CD4-positive, CD25-positive, alpha-beta regulatory T cell (primary cell): ENCODE data around the gene B9D2. TPM values are rescaled to one million over a fixed set of nuclear protein-coding genes. Genes with fewer than 3 reads are reported as not detected.
A peak's percentile ranks its signal among the peaks of the same experiment; 100 is the strongest.
"Not testable (repeated sequence)": the region's sequence is repeated elsewhere in the genome, so short reads cannot be mapped to it uniquely, and the experiment has no call there.

Source experiments
- ATAC-seq, 2 donors: fragments of 150-1000 bp; cut with Tn5 transposase; one replicate each; pipeline ENCODE4 v1.10.0; 2021; ENCODE audit warnings: low read depth in 2 of 2, moderate number of reproducible peaks in 2 of 2, moderate library complexity in 1 of 2
- DNase-seq, 3 donors: peaks; one replicate each; pipeline versions ENCODE4 v3.0.0 to v3.0.0-alpha.2; 2012 to 2022; ENCODE audit warnings: mixed read lengths in 1 of 3
- H3K27ac ChIP-seq: one replicate; pipeline ENCODE4 v1.7.0; 2013; ENCODE audit warnings: mild to moderate bottlenecking, low read length; ENCODE audit not compliant: insufficient read depth, poor library complexity, severe bottlenecking
- H3K27me3 ChIP-seq: one replicate; pipeline ENCODE4 v1.7.0; 2013; ENCODE audit warnings: low read length; ENCODE audit not compliant: control insufficient read depth, insufficient read depth
- H3K36me3 ChIP-seq: one replicate; pipeline ENCODE4 v1.7.0; 2013; ENCODE audit warnings: mild to moderate bottlenecking, low read length, moderate library complexity; ENCODE audit not compliant: control insufficient read depth, insufficient read depth
- H3K4me1 ChIP-seq: 2 replicates; pipeline ENCODE4 v1.7.0; 2013; ENCODE audit warnings: mild to moderate bottlenecking, low read length; ENCODE audit not compliant: insufficient read depth, control insufficient read depth, poor library complexity, severe bottlenecking
- H3K4me3 ChIP-seq: one replicate; pipeline ENCODE4 v1.7.0; 2013; ENCODE audit warnings: low read depth, mild to moderate bottlenecking, low read length, moderate library complexity
- H3K9me3 ChIP-seq, 2 experiments: 1 replicate in 1 of 2; 2 replicates in 1 of 2; pipeline ENCODE4 v1.7.0; 2013; ENCODE audit warnings: low read length in 2 of 2, mild to moderate bottlenecking in 1 of 2, moderate library complexity in 1 of 2; ENCODE audit not compliant: control insufficient read depth in 2 of 2
- H3K27ac Mint-ChIP-seq, 3 donors: one replicate each; pipeline ENCODE4 v1.8.0; 2020 to 2022; ENCODE audit warnings: mild to moderate bottlenecking in 3 of 3, mixed read lengths in 3 of 3, moderate library complexity in 2 of 3
- H3K27me3 Mint-ChIP-seq: one replicate; pipeline ENCODE4 v1.8.0; 2022; ENCODE audit warnings: mild to moderate bottlenecking, mixed read lengths
- H3K36me3 Mint-ChIP-seq: one replicate; pipeline ENCODE4 v1.8.0; 2020; ENCODE audit warnings: mixed read lengths
- H3K4me1 Mint-ChIP-seq, 4 donors: one replicate each; pipeline ENCODE4 v1.8.0; 2020 to 2022; ENCODE audit warnings: mixed read lengths in 4 of 4, mild to moderate bottlenecking in 1 of 4
- H3K4me3 Mint-ChIP-seq, 4 donors: one replicate each; pipeline ENCODE4 v1.8.0; 2020 to 2022; ENCODE audit warnings: mild to moderate bottlenecking in 4 of 4, mixed read lengths in 4 of 4, moderate library complexity in 3 of 4
- H3K9me3 Mint-ChIP-seq, 7 donors: one replicate each; pipeline ENCODE4 v1.8.0; 2020 to 2022; ENCODE audit warnings: mixed read lengths in 7 of 7, mild to moderate bottlenecking in 3 of 7, moderate library complexity in 2 of 7
- polyA plus RNA-seq, 4 donors: library from polyadenylated mRNA; unstranded; fragments of 300-500 nt; fragmentation: Illumina TruSeq; gene quantifications; one replicate each; pipeline ENCODE4 v1.2.3, GENCODE V29; 2021
- total RNA-seq: library from RNA; stranded (reverse); gene quantifications from one replicate; pipeline ENCODE4 v1.2.3, GENCODE V29; 2022

B9D2 gene
- total and polyA plus RNA-seq, 5 donors from 2014 or later: 22.3 to 28.4 (median 24.2) TPM

GRCh38 chr19:41384351-41384750 is 20.4 kb upstream of the B9D2 start:
- Mint-ChIP-seq H3K27ac (no peak overlapping the region), H3K27me3 (no peaks in the 10 kb centered on the region), H3K4me3 (no peak overlapping the region), H3K4me1 (peaks cover 0 to 3% (median 1%) of the 10 kb centered on the region in 4 donors), H3K9me3 (no peaks in the 10 kb centered on the region), H3K36me3 (peaks cover 16% of the 10 kb centered on the region)
- DNase-seq (no peak), ATAC-seq (no peak)
- no peak overlapping the region for H3K4me3 ChIP-seq
- H3K27ac ChIP-seq: no peak overlapping the region
- H3K9me3 ChIP-seq: no peaks in the 10 kb centered on the region
- no peaks in the 10 kb centered on the region for H3K4me1 ChIP-seq
- peaks cover 10% of the 10 kb centered on the region for H3K36me3 ChIP-seq
- no peaks in the 10 kb centered on the region for H3K27me3 ChIP-seq

GRCh38 chr19:41381536-41381935 is 17.6 kb upstream of the B9D2 start:
- not testable (repeated sequence) for H3K4me3 Mint-ChIP-seq, H3K27ac Mint-ChIP-seq, DNase-seq, H3K4me1 ChIP-seq, H3K4me3 ChIP-seq, H3K27ac ChIP-seq, H3K9me3 Mint-ChIP-seq, H3K27me3 Mint-ChIP-seq, H3K27me3 ChIP-seq, ATAC-seq, H3K9me3 ChIP-seq, H3K36me3 ChIP-seq
- H3K4me1 Mint-ChIP-seq: peaks cover 0 to 16% (median 3%) of the 10 kb centered on the region in 4 donors
- peaks cover 21% of the 10 kb centered on the region for H3K36me3 Mint-ChIP-seq

GRCh38 chr19:41377977-41378709 is 14.2 kb upstream of the B9D2 start:
- H3K36me3 ChIP-seq: no peaks in the 10 kb centered on the region
- Mint-ChIP-seq H3K27me3 (no peaks in the 10 kb centered on the region), H3K36me3 (peaks cover 11% of the 10 kb centered on the region), H3K27ac (peak overlapping the region in 2 of 3 donors; percentile 17 to 89), H3K4me3 (peak overlapping the region in 1 of 4 donors; percentile 50), H3K9me3 (no peaks in the 10 kb centered on the region), H3K4me1 (peaks cover 0 to 18% (median 6%) of the 10 kb centered on the region in 4 donors)
- peaks cover 13% of the 10 kb centered on the region for H3K4me1 ChIP-seq
- no peak for DNase-seq
- H3K27me3 ChIP-seq: no peaks in the 10 kb centered on the region
- no peak overlapping the region for H3K27ac ChIP-seq
- no peak for ATAC-seq
- no peak overlapping the region for H3K4me3 ChIP-seq
- no peaks in the 10 kb centered on the region for H3K9me3 ChIP-seq

GRCh38 chr19:41376998-41377365 is 13.0 kb upstream of the B9D2 start:
- peak in 1 of 2 donors; percentile 37 for ATAC-seq
- H3K36me3 Mint-ChIP-seq: peaks cover 6% of the 10 kb centered on the region
- no peaks in the 10 kb centered on the region for H3K27me3 Mint-ChIP-seq
- Histone ChIP-seq H3K27ac (no peak overlapping the region), H3K27me3 (no peaks in the 10 kb centered on the region), H3K9me3 (no peaks in the 10 kb centered on the region), H3K36me3 (no peaks in the 10 kb centered on the region), H3K4me1 (peaks cover 13% of the 10 kb centered on the region), H3K4me3 (peak overlapping the region; percentile 62)
- H3K4me3 Mint-ChIP-seq: peak overlapping the region; percentile 82 to 89 (median 88)
- no peaks in the 10 kb centered on the region for H3K9me3 Mint-ChIP-seq
- peaks cover 0 to 18% (median 6%) of the 10 kb centered on the region in 4 donors for H3K4me1 Mint-ChIP-seq
- H3K27ac Mint-ChIP-seq: peak overlapping the region; percentile 87 to 95 (median 89)
- DNase-seq: no peak

- DNase-seq (peak in 1 of 3 donors; percentile 16), ATAC-seq (peak in 1 of 2 donors; percentile 29)
- Histone ChIP-seq H3K36me3 (no peaks in the 10 kb centered on the region), H3K27me3 (no peaks in the 10 kb centered on the region), H3K4me3 (peak within 1 kb of the TSS; percentile 64), H3K4me1 (peaks cover 13% of the 10 kb centered on the region), H3K27ac (no peak within 1 kb of the TSS), H3K9me3 (no peaks in the 10 kb centered on the region)
- H3K27ac Mint-ChIP-seq: peak within 1 kb of the TSS; percentile 87 to 95 (median 89)
- H3K9me3 Mint-ChIP-seq: no peaks in the 10 kb centered on the region
- peak within 1 kb of the TSS; percentile 82 to 89 (median 88) for H3K4me3 Mint-ChIP-seq
- peaks cover 6% of the 10 kb centered on the region for H3K36me3 Mint-ChIP-seq
- no peaks in the 10 kb centered on the region for H3K27me3 Mint-ChIP-seq
- peaks cover 0 to 19% (median 6%) of the 10 kb centered on the region in 4 donors for H3K4me1 Mint-ChIP-seq
Observed at GRCh38 chr19:41376241-41376997, 12.5 kb upstream of the B9D2 start, which contains the start of gene TMEM91. Gene TMEM91 (plus strand): TSS chr19:41376533. CDS start chr19:41378310, 1,777 bp downstream.

- H3K36me3 Mint-ChIP-seq: peaks cover 6% of the 10 kb centered on the region
- H3K4me3 Mint-ChIP-seq: no peak overlapping the region
- Histone ChIP-seq H3K9me3 (no peaks in the 10 kb centered on the region), H3K4me1 (peaks cover 13% of the 10 kb centered on the region), H3K27me3 (no peaks in the 10 kb centered on the region), H3K36me3 (no peaks in the 10 kb centered on the region), H3K4me3 (no peak overlapping the region), H3K27ac (no peak overlapping the region)
- H3K27ac Mint-ChIP-seq: no peak overlapping the region
- no peaks in the 10 kb centered on the region for H3K9me3 Mint-ChIP-seq
- DNase-seq (no peak), ATAC-seq (no peak)
- H3K4me1 Mint-ChIP-seq: peaks cover 0 to 20% (median 6%) of the 10 kb centered on the region in 4 donors
- H3K27me3 Mint-ChIP-seq: no peaks in the 10 kb centered on the region
Observed at GRCh38 chr19:41373993-41374392, 10.0 kb upstream of the B9D2 start.

- no peak for ATAC-seq
- Histone ChIP-seq H3K4me1 (peaks cover 13% of the 10 kb centered on the region), H3K27me3 (no peaks in the 10 kb centered on the region), H3K4me3 (no peak overlapping the region), H3K27ac (no peak overlapping the region), H3K36me3 (no peaks in the 10 kb centered on the region), H3K9me3 (no peaks in the 10 kb centered on the region)
- no peak for DNase-seq
- Mint-ChIP-seq H3K36me3 (peaks cover 6% of the 10 kb centered on the region), H3K4me1 (peaks cover 0 to 17% (median 6%) of the 10 kb centered on the region in 4 donors), H3K27ac (peak overlapping the region in 1 of 3 donors; percentile 76), H3K4me3 (no peak overlapping the region), H3K9me3 (no peaks in the 10 kb centered on the region), H3K27me3 (no peaks in the 10 kb centered on the region)
Observed at GRCh38 chr19:41372501-41372900, 8.6 kb upstream of the B9D2 start.
